H1 (cell line): Measurements from ENCODE around the gene YWHAB. TPM values are rescaled to one million over a fixed set of nuclear protein-coding genes. Genes with fewer than 3 reads are reported as not detected.

ENCODE experiments used
- BCL11A ChIP-seq, 2 experiments: IDR thresholded peaks; one replicate each; pipeline ENCODE4 v1.6.1; 2011; ENCODE audit warnings: low read depth in 2 of 2, low read length in 2 of 2, mild to moderate bottlenecking in 2 of 2
- CHD2 ChIP-seq: IDR thresholded peaks from 2 replicates; pipeline ENCODE4 v1.6.1; 2012; ENCODE audit warnings: low read length, improper control_type of control experiment
- EZH2 ChIP-seq: fragments of 200-600 bp; sonication (generic); IDR thresholded peaks from 2 replicates; pipeline ENCODE4 v1.7.1; 2012; ENCODE audit warnings: low read depth, mild to moderate bottlenecking, moderate library complexity, low read length, inconsistent platforms; ENCODE audit not compliant: severe bottlenecking
- HDAC2 ChIP-seq, 2 experiments: fragments of 300-600 bp in 1 of 2; sonication (generic) in 1 of 2; IDR thresholded peaks; 2 replicates each; pipeline ENCODE4 v1.6.1; 2011 to 2012; ENCODE audit warnings: low read depth in 2 of 2, low read length in 2 of 2, mild to moderate bottlenecking in 2 of 2, moderate library complexity in 2 of 2, borderline replicate concordance in 1 of 2, inconsistent platforms in 1 of 2
- SP2 ChIP-seq: IDR thresholded peaks from 2 replicates; pipeline ENCODE4 v1.6.1; 2012; ENCODE audit warnings: mild to moderate bottlenecking, low read length, inconsistent platforms
- YY1 ChIP-seq: IDR thresholded peaks from 2 replicates; pipeline ENCODE4 v1.6.1; 2011; ENCODE audit warnings: low read depth, mild to moderate bottlenecking, low read length
- ZNF274 ChIP-seq: IDR thresholded peaks from 2 replicates; pipeline ENCODE4 v1.7.0; 2012; ENCODE audit warnings: low read length, borderline replicate concordance; ENCODE audit errors: extremely low read depth
- polyA plus RNA-seq, 7 experiments: library from polyadenylated mRNA; depleted of rRNA in 3 of 7; stranded (reverse) in 5 of 7; unstranded in 2 of 7; fragments of >200 nt in 5 of 7; fragments of 200-250 nt in 2 of 7; gene quantifications; 1 replicate in 5 of 7; 2 replicates in 1 of 7; 4 replicates in 1 of 7; pipeline versions ENCODE4 v1.2.1 to v1.2.3, GENCODE V29; 2011 to 2013; ENCODE audit warnings: missing spikeins in 2 of 7, mixed read lengths in 2 of 7
- total RNA-seq: library from RNA; stranded (reverse); fragmentation: NEBNext Ultra II Directional; extraction: Animal tissue kit (Norgen Biotek cat#: 25700); gene quantifications from 2 replicates; pipeline ENCODE4 v1.2.1, GENCODE V29; 2021
- TF ChIP-seq, protein P1 (sequence below), 3 experiments: IDR thresholded peaks; 1 replicate in 2 of 3; 2 replicates in 1 of 3; pipeline versions ENCODE4 v1.5.1 to v1.6.1; 2011; ENCODE audit warnings: low read length in 3 of 3, mild to moderate bottlenecking in 3 of 3, inconsistent platforms in 2 of 3, low read depth in 1 of 3, moderate library complexity in 1 of 3; ENCODE audit not compliant: insufficient read depth in 1 of 3; ENCODE audit errors: control extremely low read depth in 1 of 3

YWHAB gene
- total and polyA plus RNA-seq, 2 of the 8 experiments (the other 6 are each of a cell fraction or from before 2014, with no cell fraction given): 72.9 to 256 TPM

DNA sequence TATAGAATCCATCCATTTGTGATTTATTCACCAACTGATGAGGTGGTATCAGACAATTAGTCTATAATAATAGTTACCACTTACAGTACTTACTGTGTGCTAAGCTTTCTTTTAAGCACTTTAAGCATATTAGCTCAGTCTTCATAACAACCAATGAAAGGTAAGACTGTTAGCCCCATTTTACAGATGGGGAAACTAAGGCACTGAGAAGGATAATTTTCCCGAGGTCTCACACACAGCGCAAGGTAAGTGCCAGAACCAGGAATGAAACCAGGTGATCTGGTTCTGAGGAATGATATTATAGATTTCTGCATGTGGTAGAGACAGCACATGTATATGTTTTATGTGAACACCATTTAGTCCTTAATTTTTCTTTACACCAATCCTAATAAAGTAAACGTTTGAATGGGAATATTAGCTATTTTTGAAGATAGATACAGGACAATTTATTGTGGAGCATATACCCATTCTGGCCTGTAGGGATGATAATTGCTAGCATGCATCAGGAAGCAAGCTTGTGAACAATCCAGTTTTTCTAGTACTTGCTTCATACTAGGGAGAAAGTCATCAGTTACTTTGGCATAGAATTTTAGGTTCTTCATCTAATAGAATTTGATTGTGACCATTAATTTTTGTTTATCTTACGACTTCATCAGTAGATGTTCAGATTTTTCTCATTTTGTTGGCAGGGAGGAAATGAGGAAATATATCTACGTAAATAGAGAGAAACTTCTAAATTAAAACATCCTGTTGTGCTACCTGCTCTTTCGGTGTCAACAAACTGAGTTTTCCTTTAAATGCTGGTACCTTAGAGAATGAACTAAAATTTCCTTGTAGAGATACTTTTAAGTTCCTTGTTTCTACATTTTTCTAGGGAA, 3.0 kb downstream of the YWHAB start (continued):
- TF ChIP-seq, protein P1, sequence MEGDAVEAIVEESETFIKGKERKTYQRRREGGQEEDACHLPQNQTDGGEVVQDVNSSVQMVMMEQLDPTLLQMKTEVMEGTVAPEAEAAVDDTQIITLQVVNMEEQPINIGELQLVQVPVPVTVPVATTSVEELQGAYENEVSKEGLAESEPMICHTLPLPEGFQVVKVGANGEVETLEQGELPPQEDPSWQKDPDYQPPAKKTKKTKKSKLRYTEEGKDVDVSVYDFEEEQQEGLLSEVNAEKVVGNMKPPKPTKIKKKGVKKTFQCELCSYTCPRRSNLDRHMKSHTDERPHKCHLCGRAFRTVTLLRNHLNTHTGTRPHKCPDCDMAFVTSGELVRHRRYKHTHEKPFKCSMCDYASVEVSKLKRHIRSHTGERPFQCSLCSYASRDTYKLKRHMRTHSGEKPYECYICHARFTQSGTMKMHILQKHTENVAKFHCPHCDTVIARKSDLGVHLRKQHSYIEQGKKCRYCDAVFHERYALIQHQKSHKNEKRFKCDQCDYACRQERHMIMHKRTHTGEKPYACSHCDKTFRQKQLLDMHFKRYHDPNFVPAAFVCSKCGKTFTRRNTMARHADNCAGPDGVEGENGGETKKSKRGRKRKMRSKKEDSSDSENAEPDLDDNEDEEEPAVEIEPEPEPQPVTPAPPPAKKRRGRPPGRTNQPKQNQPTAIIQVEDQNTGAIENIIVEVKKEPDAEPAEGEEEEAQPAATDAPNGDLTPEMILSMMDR (IDR thresholded peaks at IDR 0.05; ENCODE audit: control extremely low read depth in 1 of 3, insufficient read depth in 1 of 3, low read depth in 1 of 3, low read length in 3 of 3): no peak
- no peak for TF ChIP-seq HDAC2 (IDR thresholded peaks at IDR 0.05; ENCODE audit: borderline replicate concordance in 1 of 2, low read depth in 2 of 2, low read length in 2 of 2)
- no peak for TF ChIP-seq ZNF274
- TF ChIP-seq CHD2: no peak
- no peak for TF ChIP-seq SP2
- TF ChIP-seq YY1: no peak
- TF ChIP-seq BCL11A (IDR thresholded peaks at IDR 0.05; ENCODE audit: low read depth in 2 of 2, low read length in 2 of 2): no peak
- no peak for TF ChIP-seq EZH2
